Measurements from ENCODE around the gene PPP1CB. TPM values are rescaled to one million over a fixed set of nuclear protein-coding genes. Genes with fewer than 3 reads are reported as not detected.

Gene PPP1CB
- 154 and 181 TPM in 2 replicates for total RNA-seq

DNA sequence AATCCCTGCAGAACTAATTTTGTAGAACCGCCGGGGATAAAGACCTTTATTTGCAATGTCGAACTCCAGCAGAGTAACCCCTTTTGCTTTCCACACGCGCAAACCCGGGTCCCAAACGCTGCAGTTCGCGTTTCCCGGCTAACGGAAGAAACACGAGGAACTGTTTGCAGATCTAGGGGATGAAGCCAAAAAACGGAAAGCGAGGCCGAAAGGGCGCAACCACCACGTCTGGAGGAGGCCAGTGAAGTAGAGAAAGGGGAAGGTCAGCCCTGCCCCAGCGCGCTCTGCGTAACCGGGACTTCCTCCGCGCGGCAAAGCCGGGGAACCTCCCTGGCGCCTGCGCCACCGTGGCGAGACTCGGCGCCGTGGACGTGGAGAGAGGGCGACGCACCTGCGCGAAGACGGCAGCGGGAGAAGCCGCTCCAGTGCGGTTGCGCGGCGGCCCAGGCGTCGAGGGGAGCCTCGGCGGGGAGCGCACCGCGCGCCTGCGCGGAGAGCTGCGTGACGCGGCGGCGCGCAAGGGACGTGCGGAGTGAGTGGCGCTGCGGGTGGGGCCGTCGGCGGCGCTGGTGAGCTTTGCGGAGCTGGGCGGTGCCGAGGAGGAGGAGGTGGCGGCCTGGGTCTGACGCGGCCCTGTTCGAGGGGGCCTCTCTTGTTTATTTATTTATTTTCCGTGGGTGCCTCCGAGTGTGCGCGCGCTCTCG lies at the start of gene PPP1CB:
TSS of gene PPP1CB (plus strand) at position 579 of the 704 bp plus-strand sequence. CDS start 295 bp downstream, outside the sequence.

DNA sequence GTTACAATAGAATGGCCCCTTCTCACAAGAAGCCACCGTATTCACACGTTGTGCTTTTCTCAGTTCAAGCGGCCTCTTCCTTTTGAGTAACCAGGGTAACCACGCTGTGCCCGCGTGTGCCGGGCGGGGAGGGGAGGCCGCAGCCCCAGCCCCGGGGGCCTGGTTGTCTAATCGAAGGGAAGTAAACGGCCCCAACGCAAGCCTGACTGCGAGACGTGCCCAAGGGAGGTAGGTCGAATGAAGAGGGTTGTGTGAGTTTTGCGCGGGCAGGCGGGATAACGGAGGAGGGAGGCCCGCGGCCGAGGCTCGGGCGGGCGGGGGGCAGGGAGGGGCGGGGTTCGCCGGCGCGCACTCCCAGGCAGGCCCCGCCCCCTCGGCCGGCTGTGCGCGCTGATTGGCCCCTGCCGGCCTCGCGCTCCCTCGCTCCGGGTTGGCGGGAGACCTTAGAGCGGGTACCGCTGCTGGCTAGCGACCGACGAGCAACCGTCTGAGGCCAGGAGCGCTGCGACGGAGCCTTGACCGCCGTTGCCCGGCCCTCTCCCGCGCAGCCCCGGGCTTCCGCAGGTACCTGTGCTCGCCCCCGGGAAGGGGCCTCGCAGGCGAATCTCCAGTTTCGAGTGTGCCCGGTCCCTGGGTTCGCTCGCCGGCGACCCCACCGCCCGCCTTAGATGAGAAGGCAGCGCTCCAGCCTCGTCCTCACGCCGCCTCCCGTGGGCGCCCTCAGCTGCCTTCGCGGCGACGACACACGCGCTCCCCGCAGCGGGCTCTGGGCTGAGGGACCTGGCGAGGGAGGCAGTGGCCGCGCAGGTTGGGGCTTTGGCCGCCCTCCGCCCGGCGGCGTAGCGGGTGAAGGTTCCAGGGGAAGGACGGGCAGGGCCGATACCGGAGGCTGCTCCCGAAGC lies 59.0 kb downstream of the PPP1CB start, which contains the start of gene SPDYA:
TSS of gene SPDYA (plus strand) at position 451 of the 902 bp plus-strand sequence. CDS start 5,181 bp downstream, outside the sequence.

Other genes with a start within 250 kb of the PPP1CB start
- 0.71 and 1.4 TPM in 2 replicates for gene SPDYA, start 59.0 kb downstream of the PPP1CB start, total RNA-seq
- 13.2 and 17.1 TPM in 2 replicates for gene TRMT61B, start 118.5 kb downstream of the PPP1CB start, total RNA-seq
- 59.4 and 81.8 TPM in 2 replicates for gene WDR43, start 142.8 kb downstream of the PPP1CB start, total RNA-seq
- gene TOGARAM2, start 229.5 kb downstream of the PPP1CB start, total RNA-seq, result 0.14 and 0.37 TPM in 2 replicates

All from smooth muscle cell of bladder (primary cell).